ENCODE measurements around the gene TAOK1. TPM values are rescaled to one million over a fixed set of nuclear protein-coding genes. Genes with fewer than 3 reads are reported as not detected.

Gene TAOK1
- total and polyA plus RNA-seq, 3 donors from 2014 or later: 28.4 to 107 (median 101) TPM

DNA sequence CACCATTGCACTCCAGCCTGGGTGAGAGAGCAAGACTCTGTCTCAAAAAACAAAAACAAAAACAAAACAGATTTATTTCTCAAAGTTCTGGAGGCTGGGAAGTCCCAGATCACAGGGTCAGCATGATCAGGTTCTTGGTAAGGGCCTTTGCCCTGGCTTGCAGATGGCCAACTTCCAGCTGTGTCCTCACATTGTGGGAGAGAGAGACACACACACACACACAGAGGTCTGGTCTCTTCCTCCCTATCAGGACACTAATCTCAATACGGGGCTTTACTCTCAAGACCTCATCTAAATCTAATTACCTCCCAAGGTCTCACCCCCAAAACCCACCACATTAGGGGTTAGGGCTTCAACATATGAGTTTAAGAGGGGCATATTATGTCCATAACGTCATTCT is 26.4 kb upstream of the TAOK1 start:
- no peak for DNase-seq
- H3K36me3 ChIP-seq (ENCODE audit: low read depth, missing control alignments): no peaks in the 10 kb centered on the region
- no peak overlapping the region for H3K4me3 ChIP-seq
- no peak for TF ChIP-seq POLR2A (IDR thresholded peaks at IDR 0.05)
- TF ChIP-seq, protein P1, sequence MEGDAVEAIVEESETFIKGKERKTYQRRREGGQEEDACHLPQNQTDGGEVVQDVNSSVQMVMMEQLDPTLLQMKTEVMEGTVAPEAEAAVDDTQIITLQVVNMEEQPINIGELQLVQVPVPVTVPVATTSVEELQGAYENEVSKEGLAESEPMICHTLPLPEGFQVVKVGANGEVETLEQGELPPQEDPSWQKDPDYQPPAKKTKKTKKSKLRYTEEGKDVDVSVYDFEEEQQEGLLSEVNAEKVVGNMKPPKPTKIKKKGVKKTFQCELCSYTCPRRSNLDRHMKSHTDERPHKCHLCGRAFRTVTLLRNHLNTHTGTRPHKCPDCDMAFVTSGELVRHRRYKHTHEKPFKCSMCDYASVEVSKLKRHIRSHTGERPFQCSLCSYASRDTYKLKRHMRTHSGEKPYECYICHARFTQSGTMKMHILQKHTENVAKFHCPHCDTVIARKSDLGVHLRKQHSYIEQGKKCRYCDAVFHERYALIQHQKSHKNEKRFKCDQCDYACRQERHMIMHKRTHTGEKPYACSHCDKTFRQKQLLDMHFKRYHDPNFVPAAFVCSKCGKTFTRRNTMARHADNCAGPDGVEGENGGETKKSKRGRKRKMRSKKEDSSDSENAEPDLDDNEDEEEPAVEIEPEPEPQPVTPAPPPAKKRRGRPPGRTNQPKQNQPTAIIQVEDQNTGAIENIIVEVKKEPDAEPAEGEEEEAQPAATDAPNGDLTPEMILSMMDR (IDR thresholded peaks at IDR 0.05): no peak
- intact Hi-C loops (cut with DNase I; ENCODE audit: low total_unique reads): no loop called here
- no peak overlapping the region for H3K27ac ChIP-seq
- no peaks in the 10 kb centered on the region for H3K9me3 ChIP-seq
- 83 to 88% methylated on average over 2 of the region's 2 CpGs for WGBS, 2 donors
- no peaks in the 10 kb centered on the region for H3K4me1 ChIP-seq
- no peaks in the 10 kb centered on the region for H3K27me3 ChIP-seq

DNA sequence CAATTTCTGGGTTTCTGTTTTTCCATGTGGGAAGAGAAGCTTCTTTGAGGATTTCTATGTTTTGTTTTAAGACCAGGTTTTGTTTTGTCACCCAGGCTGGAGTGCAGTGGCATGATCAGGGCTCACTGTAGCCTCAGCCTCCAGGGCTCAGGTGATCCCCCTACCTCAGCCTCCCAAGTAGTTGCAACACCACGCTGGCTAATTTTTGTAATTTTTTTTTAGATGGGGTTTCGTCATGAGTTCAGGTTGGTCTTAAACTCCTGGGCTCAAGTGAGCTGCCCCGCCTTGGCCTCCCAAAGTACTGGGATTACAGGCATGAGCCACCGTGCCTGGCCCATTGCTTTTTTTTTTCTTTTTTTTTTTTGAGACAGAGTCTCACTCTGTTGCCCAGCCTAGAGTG is 25.5 kb upstream of the TAOK1 start:
- TF ChIP-seq, protein P1 (IDR thresholded peaks at IDR 0.05): no peak
- TF ChIP-seq POLR2A (IDR thresholded peaks at IDR 0.05): no peak
- Histone ChIP-seq H3K36me3 (ENCODE audit: low read depth, missing control alignments) (no peaks in the 10 kb centered on the region), H3K27me3 (no peaks in the 10 kb centered on the region), H3K9me3 (no peaks in the 10 kb centered on the region), H3K4me1 (no peaks in the 10 kb centered on the region), H3K27ac (no peak overlapping the region), H3K4me3 (no peak overlapping the region)
- DNase-seq: no peak
- intact Hi-C loops (cut with DNase I; ENCODE audit: low total_unique reads): loop anchor here (5.0 kb wide), 1 partner anchor 173 kb away; no protein-coding TSS in a partner anchor
- WGBS, 2 donors: 85 to 95% methylated on average over 4 of the region's 4 CpGs

DNA sequence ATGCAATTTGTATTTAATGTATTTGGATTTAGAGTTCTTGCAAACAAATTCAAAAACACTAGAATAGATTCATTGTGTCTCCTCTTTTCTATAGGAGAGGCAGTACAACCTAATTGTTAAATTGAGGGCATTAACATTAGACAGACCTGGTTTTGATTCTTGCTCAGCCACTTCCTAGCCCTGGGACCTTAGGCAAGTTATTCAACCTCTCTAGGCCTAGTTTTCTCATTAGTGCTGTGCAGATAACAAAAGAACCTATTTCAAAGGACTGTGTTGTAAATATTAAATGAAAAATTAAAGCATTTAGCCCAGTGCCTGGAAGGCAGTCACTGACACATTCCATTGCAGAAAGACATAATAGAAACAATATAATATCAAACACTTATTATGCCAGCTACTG is 22.0 kb upstream of the TAOK1 start:
- H3K9me3 ChIP-seq: no peaks in the 10 kb centered on the region
- no peaks in the 10 kb centered on the region for H3K4me1 ChIP-seq
- no peak overlapping the region for H3K4me3 ChIP-seq
- H3K27me3 ChIP-seq: no peaks in the 10 kb centered on the region
- no peaks in the 10 kb centered on the region for H3K36me3 ChIP-seq (ENCODE audit: low read depth, missing control alignments)
- TF ChIP-seq, protein P1 (IDR thresholded peaks at IDR 0.05): no peak
- no peak for TF ChIP-seq POLR2A (IDR thresholded peaks at IDR 0.05)
- DNase-seq: no peak
- intact Hi-C loops (cut with DNase I; ENCODE audit: low total_unique reads): loop anchor here (5.0 kb wide), 1 partner anchor 169 kb away; no protein-coding TSS in a partner anchor
- H3K27ac ChIP-seq: no peak overlapping the region

DNA sequence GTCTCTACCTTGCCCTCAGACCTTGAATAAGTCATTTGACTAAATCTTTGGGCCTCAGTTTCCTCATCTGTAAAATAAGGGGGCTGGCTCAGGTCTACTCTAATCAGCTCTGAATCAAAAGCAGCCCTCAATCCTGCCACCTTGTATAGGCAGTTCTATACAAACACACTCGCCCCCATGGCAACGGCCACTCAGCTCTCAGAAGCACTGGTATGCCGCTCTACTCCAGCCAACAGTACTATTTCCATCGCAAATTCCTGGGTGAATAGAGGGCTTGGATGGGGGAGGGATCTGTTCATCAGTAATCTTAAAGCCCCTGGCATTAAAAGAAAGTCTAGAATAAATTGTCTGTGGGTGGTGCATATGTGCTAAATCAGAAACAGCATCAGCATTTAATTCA is 21.2 kb upstream of the TAOK1 start:
- H3K27me3 ChIP-seq: no peaks in the 10 kb centered on the region
- no peaks in the 10 kb centered on the region for H3K9me3 ChIP-seq
- DNase-seq: no peak
- 74 to 82% methylated on average over 4 of the region's 4 CpGs for WGBS, 2 donors
- no peaks in the 10 kb centered on the region for H3K36me3 ChIP-seq (ENCODE audit: low read depth, missing control alignments)
- H3K27ac ChIP-seq: no peak overlapping the region
- no peak overlapping the region for H3K4me3 ChIP-seq
- TF ChIP-seq, protein P1 (IDR thresholded peaks at IDR 0.05): no peak
- no peak for TF ChIP-seq POLR2A (IDR thresholded peaks at IDR 0.05)
- intact Hi-C loops (cut with DNase I; ENCODE audit: low total_unique reads): loop anchor here (5.0 kb wide), 1 partner anchor 168 kb away; no protein-coding TSS in a partner anchor
- H3K4me1 ChIP-seq: no peaks in the 10 kb centered on the region
